Duodenal mucosa (tissue), 2 donors: ENCODE data around the gene GNA14.

Source experiments
- H3K27ac ChIP-seq: one replicate; pipeline ENCODE4 v1.7.0; 2013; ENCODE audit warnings: low read depth, low read length
- H3K27me3 ChIP-seq, 2 donors: one replicate each; pipeline ENCODE4 v1.7.0; 2013; ENCODE audit warnings: low read length in 2 of 2, control low read depth in 1 of 2; ENCODE audit not compliant: insufficient read depth in 2 of 2, control insufficient read depth in 1 of 2
- H3K36me3 ChIP-seq, 2 donors: one replicate each; pipeline ENCODE4 v1.7.0; 2013; ENCODE audit warnings: low read length in 2 of 2, control low read depth in 1 of 2; ENCODE audit not compliant: insufficient read depth in 2 of 2, control insufficient read depth in 1 of 2
- H3K4me1 ChIP-seq, 2 donors: one replicate each; pipeline ENCODE4 v1.7.0; 2013; ENCODE audit warnings: low read length in 2 of 2, control low read depth in 1 of 2; ENCODE audit not compliant: insufficient read depth in 2 of 2, control insufficient read depth in 1 of 2
- H3K4me3 ChIP-seq, 2 donors: one replicate each; pipeline ENCODE4 v1.7.0; 2013; ENCODE audit warnings: low read length in 2 of 2, low read depth in 1 of 2
- H3K9ac ChIP-seq, 2 donors: one replicate each; pipeline ENCODE4 v1.7.0; 2013; ENCODE audit warnings: low read length in 2 of 2, low read depth in 1 of 2
- H3K9me3 ChIP-seq, 2 donors: one replicate each; pipeline ENCODE4 v1.7.0; 2013; ENCODE audit warnings: low read length in 2 of 2, control low read depth in 1 of 2; ENCODE audit not compliant: control insufficient read depth in 1 of 2

The GNA14 gene

GRCh38 chr9:77673941-77674791 is 26.0 kb upstream of the GNA14 start:
- Histone ChIP-seq H3K27ac (no peak overlapping the region), H3K27me3 (no peaks in the 10 kb centered on the region), H3K9ac (no peak overlapping the region), H3K36me3 (no peaks in the 10 kb centered on the region), H3K4me3 (no peak overlapping the region), H3K9me3 (no peaks in the 10 kb centered on the region), H3K4me1 (peaks cover 0 to 3% of the 10 kb centered on the region in 2 donors)

GRCh38 chr9:77672183-77672582 is 24.1 kb upstream of the GNA14 start:
- H3K9ac ChIP-seq: no peak overlapping the region
- no peak overlapping the region for H3K27ac ChIP-seq
- no peaks in the 10 kb centered on the region for H3K36me3 ChIP-seq
- H3K4me1 ChIP-seq: no peaks in the 10 kb centered on the region
- H3K27me3 ChIP-seq: no peaks in the 10 kb centered on the region
- H3K4me3 ChIP-seq: no peak overlapping the region
- H3K9me3 ChIP-seq: no peaks in the 10 kb centered on the region

GRCh38 chr9:77667151-77667550 is 19.0 kb upstream of the GNA14 start:
- Histone ChIP-seq H3K9ac (no peak overlapping the region), H3K4me3 (no peak overlapping the region), H3K9me3 (no peaks in the 10 kb centered on the region), H3K27me3 (no peaks in the 10 kb centered on the region), H3K27ac (no peak overlapping the region), H3K36me3 (no peaks in the 10 kb centered on the region), H3K4me1 (peaks cover 0 to 12% of the 10 kb centered on the region in 2 donors)

GRCh38 chr9:77663754-77664153 is 15.6 kb upstream of the GNA14 start:
- H3K9me3 ChIP-seq: no peaks in the 10 kb centered on the region
- H3K4me1 ChIP-seq: peaks cover 0 to 12% of the 10 kb centered on the region in 2 donors
- H3K4me3 ChIP-seq: no peak overlapping the region
- H3K27ac ChIP-seq: no peak overlapping the region
- H3K27me3 ChIP-seq: no peaks in the 10 kb centered on the region
- H3K36me3 ChIP-seq: no peaks in the 10 kb centered on the region
- no peak overlapping the region for H3K9ac ChIP-seq

GRCh38 chr9:77661566-77662085 is 13.5 kb upstream of the GNA14 start:
- no peaks in the 10 kb centered on the region for H3K27me3 ChIP-seq
- no peak overlapping the region for H3K4me3 ChIP-seq
- H3K4me1 ChIP-seq: peaks cover 0 to 12% of the 10 kb centered on the region in 2 donors
- H3K9ac ChIP-seq: no peak overlapping the region
- no peaks in the 10 kb centered on the region for H3K36me3 ChIP-seq
- no peak overlapping the region for H3K27ac ChIP-seq
- H3K9me3 ChIP-seq: no peaks in the 10 kb centered on the region

GRCh38 chr9:77659926-77660325 is 11.8 kb upstream of the GNA14 start:
- Histone ChIP-seq H3K27me3 (no peaks in the 10 kb centered on the region), H3K4me1 (peaks cover 0 to 12% of the 10 kb centered on the region in 2 donors), H3K27ac (no peak overlapping the region), H3K9ac (no peak overlapping the region), H3K36me3 (no peaks in the 10 kb centered on the region), H3K9me3 (no peaks in the 10 kb centered on the region), H3K4me3 (no peak overlapping the region)

- Histone ChIP-seq H3K27me3 (peaks cover 13 to 21% of the 10 kb centered on the region in 2 donors), H3K36me3 (no peaks in the 10 kb centered on the region), H3K9ac (no peak overlapping the region), H3K4me1 (peaks cover 8 to 15% of the 10 kb centered on the region in 2 donors), H3K4me3 (no peak overlapping the region), H3K27ac (no peak overlapping the region), H3K9me3 (no peaks in the 10 kb centered on the region)
Observed at GRCh38 chr9:77651203-77651602, 3.1 kb upstream of the GNA14 start.

GRCh38 chr9:77649109-77649812 is 1.1 kb upstream of the GNA14 start:
- Histone ChIP-seq H3K27me3 (peaks cover 13 to 21% of the 10 kb centered on the region in 2 donors), H3K9ac (peak overlapping the region in 1 of 2 donors; percentile 52), H3K9me3 (no peaks in the 10 kb centered on the region), H3K27ac (no peak overlapping the region), H3K4me1 (peaks cover 8 to 15% of the 10 kb centered on the region in 2 donors), H3K4me3 (peak overlapping the region; percentile 73 to 79), H3K36me3 (no peaks in the 10 kb centered on the region)

- peak overlapping the region; percentile 38 to 52 for H3K9ac ChIP-seq
Observed at GRCh38 chr9:77647267-77648233, 572 bp downstream of the GNA14 start.

More at GRCh38 chr9:77647267-77648233, 572 bp downstream of the GNA14 start:
- no peaks in the 10 kb centered on the region for H3K36me3 ChIP-seq
- peaks cover 13 to 21% of the 10 kb centered on the region in 2 donors for H3K27me3 ChIP-seq
- no peaks in the 10 kb centered on the region for H3K9me3 ChIP-seq
- peaks cover 8 to 15% of the 10 kb centered on the region in 2 donors for H3K4me1 ChIP-seq
- peak overlapping the region; percentile 73 to 79 for H3K4me3 ChIP-seq
- H3K27ac ChIP-seq: no peak overlapping the region
